Effector CD4-positive, alpha-beta T cell (primary cell): ENCODE results near the gene STARD8.
"Not testable (repeated sequence)": the region's sequence is repeated elsewhere in the genome, so short reads cannot be mapped to it uniquely, and the experiment has no call there.

Source experiments
- DNase-seq: peaks from one replicate; pipeline ENCODE4 v3.0.0-alpha.2; 2020

Gene STARD8

DNA sequence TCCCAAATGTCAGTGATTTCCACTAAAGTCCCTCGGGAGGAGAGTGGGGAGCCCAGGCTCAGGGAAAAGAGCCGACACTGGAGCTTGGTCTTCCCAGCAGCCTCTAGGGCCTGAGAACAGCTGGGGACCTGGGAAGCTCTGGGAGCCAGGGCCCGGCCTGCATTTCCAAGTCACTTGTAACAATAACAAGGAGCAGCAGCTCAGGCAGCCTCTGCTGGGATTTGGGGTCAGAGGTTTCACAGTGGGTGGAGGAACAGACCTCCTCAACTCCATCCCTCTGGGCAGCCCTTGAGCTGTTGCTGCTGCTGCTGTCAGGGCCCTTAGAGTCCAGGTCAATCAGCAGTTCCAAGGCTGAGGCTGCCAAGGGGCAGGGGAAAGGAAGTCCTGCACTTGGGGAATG lies 11.1 kb downstream of the STARD8 start:
- no peak for DNase-seq

DNA sequence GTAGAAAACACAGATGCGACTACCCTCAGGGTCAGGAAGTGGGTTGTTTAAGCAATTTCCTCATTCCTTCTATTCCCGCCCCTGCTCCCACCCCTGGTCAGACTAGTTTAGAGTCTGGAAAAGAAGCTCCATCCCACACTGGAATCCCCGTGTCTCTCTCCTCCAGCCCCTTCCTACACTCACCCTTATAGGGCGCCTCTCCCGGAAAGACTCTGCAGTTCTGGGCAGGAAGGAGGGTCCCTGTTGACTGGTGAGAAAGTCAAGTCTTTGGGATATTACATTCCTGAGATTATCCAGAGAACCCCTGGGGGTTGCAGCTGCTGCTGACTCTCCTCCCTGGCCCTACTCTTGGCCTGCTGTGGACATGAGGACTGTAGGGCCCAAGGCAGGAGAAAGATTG lies 11.9 kb downstream of the STARD8 start:
- DNase-seq, result no peak

DNA sequence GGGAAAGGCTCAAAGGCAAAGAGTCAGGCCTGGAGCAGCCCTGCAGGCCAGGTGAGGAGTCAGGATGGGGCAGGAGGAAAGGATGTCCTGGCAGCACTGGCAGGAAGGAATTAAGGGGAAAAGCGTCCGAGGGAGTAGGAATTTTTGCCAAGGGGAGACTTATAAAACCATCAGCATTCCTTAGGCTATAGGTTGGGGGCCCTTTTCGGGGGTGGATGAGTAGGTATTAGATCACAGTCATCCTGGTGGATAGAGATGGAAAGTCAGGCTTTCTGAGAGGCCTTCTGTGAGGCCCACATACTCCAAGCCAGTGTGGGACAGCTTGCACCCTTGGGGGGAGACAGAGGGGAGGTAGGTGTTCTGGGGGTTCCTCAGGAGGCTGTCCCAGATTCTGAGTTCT lies 12.3 kb downstream of the STARD8 start:
- DNase-seq, result no peak

GRCh38 chrX:68660746-68661145 lies 13.3 kb downstream of the STARD8 start:
- DNase-seq, result no peak

- no peak for DNase-seq
These were observed 18.0 kb downstream of the STARD8 start for GRCh38 chrX:68665502-68665901.

- DNase-seq, result no peak
These were observed 19.1 kb downstream of the STARD8 start for GRCh38 chrX:68666580-68666979.

- DNase-seq, result no peak
These were observed 21.8 kb downstream of the STARD8 start for GRCh38 chrX:68669094-68669860.

DNA sequence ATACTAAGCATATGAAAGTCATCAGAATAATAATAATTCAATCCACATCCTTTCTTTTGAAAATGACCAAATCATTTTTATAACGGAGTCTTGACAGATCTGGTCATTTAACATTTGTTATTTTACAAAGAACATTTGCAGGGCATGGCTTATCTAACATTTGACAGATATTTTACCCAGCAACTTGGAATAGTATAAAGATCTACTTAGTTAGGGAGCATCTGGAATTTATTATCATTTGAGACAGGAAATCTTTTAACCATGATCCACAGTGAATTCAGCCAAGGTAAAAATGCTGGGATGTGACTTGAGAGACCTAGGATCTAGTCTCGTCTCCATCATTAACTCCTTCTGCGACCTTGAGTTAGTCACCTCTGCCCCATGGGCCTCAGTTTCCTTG lies 22.4 kb downstream of the STARD8 start:
- no peak for DNase-seq

GRCh38 chrX:68671221-68671620 lies 23.8 kb downstream of the STARD8 start:
- DNase-seq, result no peak

GRCh38 chrX:68672581-68673318 lies 25.3 kb downstream of the STARD8 start:
- DNase-seq, result no peak

GRCh38 chrX:68675571-68675970 lies 28.1 kb downstream of the STARD8 start:
- no peak for DNase-seq

- DNase-seq, result no peak
These were observed 28.9 kb downstream of the STARD8 start for GRCh38 chrX:68676335-68676734.

- no peak for DNase-seq
These were observed 30.5 kb downstream of the STARD8 start for GRCh38 chrX:68677998-68678397.

DNA sequence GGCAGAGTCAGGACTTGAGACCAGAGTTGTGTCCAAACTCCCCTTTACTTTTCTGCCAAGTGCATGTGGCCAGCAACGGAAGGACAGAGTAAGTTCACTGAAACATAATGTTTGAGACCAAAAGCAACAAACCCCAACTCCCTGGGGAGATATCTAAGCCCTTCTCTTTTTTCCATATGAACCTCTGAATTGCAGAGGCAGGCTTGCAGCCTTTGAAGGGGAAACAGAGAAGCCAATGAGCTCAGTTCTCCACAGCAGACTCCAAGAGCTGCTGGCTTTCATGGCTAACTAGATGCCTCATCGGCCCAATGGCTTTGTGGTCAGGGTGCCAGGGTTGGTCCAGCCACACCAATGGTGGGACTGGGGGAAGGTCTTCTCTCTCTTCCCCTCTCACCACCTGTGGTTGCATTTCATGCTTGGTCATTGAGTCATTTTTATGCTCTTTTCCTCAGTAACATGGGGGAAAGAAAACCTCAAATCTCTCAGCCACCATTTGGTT lies 34.0 kb downstream of the STARD8 start:
- DNase-seq, result no peak

- DNase-seq, result no peak
These were observed 35.3 kb downstream of the STARD8 start for GRCh38 chrX:68682790-68683189.

GRCh38 chrX:68683580-68683979 lies 36.1 kb downstream of the STARD8 start:
- DNase-seq, result no peak

- DNase-seq, result no peak
These were observed 36.9 kb downstream of the STARD8 start for GRCh38 chrX:68684291-68684918.

DNA sequence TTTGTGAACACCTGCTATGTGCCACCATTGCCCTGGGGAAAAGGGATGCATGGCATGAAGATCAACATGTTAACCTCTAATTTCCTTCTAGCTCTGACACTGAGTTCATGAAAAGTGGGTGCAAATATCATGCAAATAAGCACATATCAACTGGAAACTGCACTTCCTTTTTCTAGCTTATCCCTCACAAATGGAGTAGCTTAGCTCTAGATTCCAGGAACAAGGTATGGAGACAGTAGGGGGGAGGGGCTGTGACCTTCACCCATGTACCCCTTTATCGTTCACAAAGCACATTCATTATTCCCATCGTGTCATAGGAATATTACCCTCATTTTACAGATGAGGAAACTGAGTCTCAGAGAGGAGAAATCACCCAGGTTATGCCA lies 37.4 kb downstream of the STARD8 start:
- DNase-seq, result no peak

DNA sequence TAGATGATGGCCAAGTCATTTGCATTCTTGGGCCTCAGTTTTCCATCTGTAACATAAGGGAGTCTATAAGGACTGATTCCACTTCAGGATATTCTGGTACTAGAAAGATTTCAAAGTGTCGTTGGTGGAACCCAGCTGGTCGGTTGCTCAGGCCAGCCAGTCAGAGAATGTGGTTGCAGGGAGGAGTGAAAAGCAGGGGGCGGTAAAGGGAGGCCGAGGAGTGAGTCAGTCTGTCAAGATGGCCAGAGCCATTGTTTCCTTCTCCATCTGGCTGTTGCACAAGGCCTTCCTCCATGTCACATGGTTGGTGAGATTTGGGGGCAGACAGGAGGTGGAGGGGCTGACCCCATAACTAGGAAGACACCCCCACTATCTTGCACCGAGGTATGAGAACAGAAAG lies 38.2 kb downstream of the STARD8 start:
- no peak for DNase-seq

- no peak for DNase-seq
These were observed 38.9 kb downstream of the STARD8 start for GRCh38 chrX:68686097-68686977.

GRCh38 chrX:68688931-68689330 lies 41.5 kb downstream of the STARD8 start:
- DNase-seq, result not testable (repeated sequence)

DNA sequence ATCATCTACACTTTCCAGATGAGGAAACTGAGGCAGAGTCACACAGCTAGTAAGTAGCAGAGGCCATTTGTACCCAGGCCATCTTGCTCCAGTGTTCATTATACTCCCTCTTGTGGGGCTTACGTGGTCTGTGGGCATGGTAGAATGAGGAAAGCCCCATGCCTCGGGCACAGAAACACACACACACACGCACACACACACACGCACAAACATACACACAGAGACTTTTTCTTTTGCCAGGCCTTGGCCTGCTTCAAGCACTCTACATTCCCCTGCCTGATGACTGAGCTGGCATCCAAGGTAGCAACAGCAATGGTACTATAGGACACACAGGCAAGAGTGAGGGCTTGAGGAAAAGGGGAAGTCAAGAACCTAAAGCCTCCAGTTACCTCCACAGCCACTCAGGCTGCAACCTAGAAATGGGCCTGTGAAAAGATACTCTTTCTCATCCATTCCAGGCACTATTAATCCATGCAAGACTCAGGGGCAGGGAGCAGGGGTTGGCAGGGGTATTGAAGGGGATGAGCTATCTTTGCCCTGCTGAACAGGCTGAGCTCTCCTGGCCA lies 43.6 kb downstream of the STARD8 start:
- DNase-seq, result no peak
